Activated CD4-positive, CD25-positive, alpha-beta regulatory T cell treated with anti-CD3 and anti-CD28 coated beads, Interleukin-2, amount 50 U/mL, for 16 hours (primary cell): ENCODE results near the gene TMCO4.

ENCODE experiments used
- DNase-seq: peaks from one replicate; pipeline ENCODE4 v3.0.0-alpha.2; 2020; ENCODE audit warnings: low read depth, low spot score

Gene TMCO4

GRCh38 chr1:19749685-19750084 is 50.0 kb downstream of the TMCO4 start:
- no peak for DNase-seq

- DNase-seq, result no peak
These were observed 52.0 kb downstream of the TMCO4 start for GRCh38 chr1:19747761-19748160.

GRCh38 chr1:19744886-19745285 is 54.8 kb downstream of the TMCO4 start:
- no peak for DNase-seq

- DNase-seq, result no peak
These were observed 55.4 kb downstream of the TMCO4 start for GRCh38 chr1:19744335-19744743.

GRCh38 chr1:19743793-19744192 is 55.9 kb downstream of the TMCO4 start:
- DNase-seq, result no peak

GRCh38 chr1:19743180-19743579 is 56.5 kb downstream of the TMCO4 start:
- no peak for DNase-seq

GRCh38 chr1:19739628-19740027 is 60.1 kb downstream of the TMCO4 start:
- DNase-seq, result no peak

GRCh38 chr1:19738669-19739068 is 61.0 kb downstream of the TMCO4 start:
- DNase-seq, result no peak

- no peak for DNase-seq
These were observed 61.6 kb downstream of the TMCO4 start for GRCh38 chr1:19738076-19738475.

GRCh38 chr1:19737104-19737825 is 62.5 kb downstream of the TMCO4 start:
- no peak for DNase-seq

GRCh38 chr1:19735440-19736127 is 64.1 kb downstream of the TMCO4 start:
- no peak for DNase-seq

GRCh38 chr1:19734472-19734999 is 65.2 kb downstream of the TMCO4 start:
- no peak for DNase-seq

GRCh38 chr1:19734056-19734455 is 65.7 kb downstream of the TMCO4 start:
- no peak for DNase-seq

GRCh38 chr1:19733615-19734014 is 66.1 kb downstream of the TMCO4 start:
- DNase-seq, result no peak

- DNase-seq, result no peak
These were observed 68.3 kb downstream of the TMCO4 start for GRCh38 chr1:19731311-19731821.

- no peak for DNase-seq
These were observed 68.9 kb downstream of the TMCO4 start for GRCh38 chr1:19730793-19731192.

- no peak for DNase-seq
These were observed 69.5 kb downstream of the TMCO4 start for GRCh38 chr1:19730232-19730631.

GRCh38 chr1:19728413-19729145 is 71.1 kb downstream of the TMCO4 start:
- no peak for DNase-seq

GRCh38 chr1:19725606-19726005 is 74.1 kb downstream of the TMCO4 start:
- no peak for DNase-seq

- no peak for DNase-seq
These were observed 75.8 kb downstream of the TMCO4 start for GRCh38 chr1:19723874-19724273.

- no peak for DNase-seq
These were observed 78.7 kb downstream of the TMCO4 start for GRCh38 chr1:19720973-19721372.

- no peak for DNase-seq
These were observed 79.5 kb downstream of the TMCO4 start for GRCh38 chr1:19720174-19720573.
